GM12864 (cell line): ENCODE results near the gene MCM3AP.

Experiments used
- DNase-seq: peaks from one replicate; pipeline ENCODE4 v3.0.0-alpha.2; 2011; ENCODE audit warnings: low read depth
- H3K4me3 ChIP-seq: 2 replicates; pipeline ENCODE4 v1.5.1; 2011; ENCODE audit warnings: mild to moderate bottlenecking, low read depth, low read length, control low read depth
- CTCF ChIP-seq: IDR thresholded peaks from 2 replicates; pipeline ENCODE4 v1.5.1; 2011; ENCODE audit warnings: low read depth, mild to moderate bottlenecking, moderate library complexity, low read length, control low read depth, inconsistent platforms; ENCODE audit errors: missing control alignments

The MCM3AP gene

GRCh38 chr21:46285206-46285661 is at the start of gene MCM3AP:
Gene MCM3AP, minus strand, starts transcription at chr21:46285611. Its CDS starts 325 bp downstream, at chr21:46285286.
- TF ChIP-seq CTCF, result no peak
- no peak for DNase-seq
- peak within 1 kb of the TSS; percentile 93 for H3K4me3 ChIP-seq

- no peak for TF ChIP-seq CTCF
- no peak for DNase-seq
- H3K4me3 ChIP-seq, result no peak overlapping the region
Measured at GRCh38 chr21:46334351-46335140, 49.1 kb upstream of the MCM3AP start.

GRCh38 chr21:46329796-46330195 is 44.4 kb upstream of the MCM3AP start:
- no peak overlapping the region for H3K4me3 ChIP-seq
- no peak for DNase-seq
- no peak for TF ChIP-seq CTCF

GRCh38 chr21:46328151-46328550 is 42.7 kb upstream of the MCM3AP start:
- no peak for DNase-seq
- TF ChIP-seq CTCF, result no peak
- no peak overlapping the region for H3K4me3 ChIP-seq

- no peak for DNase-seq
- no peak for TF ChIP-seq CTCF
- no peak overlapping the region for H3K4me3 ChIP-seq
Measured at GRCh38 chr21:46327711-46328110, 42.3 kb upstream of the MCM3AP start.

- DNase-seq, result no peak
- no peak overlapping the region for H3K4me3 ChIP-seq
- peak; percentile 7 for TF ChIP-seq CTCF
Measured at GRCh38 chr21:46326110-46326703, 40.8 kb upstream of the MCM3AP start.
